Gastrocnemius medialis (tissue), 4 donors: Measurements from ENCODE around the gene AFTPH.

Experiments
- CTCF ChIP-seq, 5 experiments: fragments of 450-650 bp in 3 of 5; fragments of 200-600 bp in 2 of 5; sonication (generic) in 2 of 5; IDR thresholded peaks in 4 of 5; conservative IDR thresholded peaks in 1 of 5; 1 replicate in 4 of 5; 2 replicates in 1 of 5; pipeline ENCODE4 v1.5.1; 2016 to 2019; ENCODE audit warnings: antibody characterized with exemption in 5 of 5, mild to moderate bottlenecking in 3 of 5, moderate library complexity in 3 of 5
- POLR2A ChIP-seq, 2 donors: fragments of 450-650 bp; IDR thresholded peaks; one replicate each; pipeline ENCODE4 v1.6.1; 2017; ENCODE audit warnings: antibody characterized with exemption in 2 of 2, mild to moderate bottlenecking in 2 of 2, moderate library complexity in 2 of 2

GRCh38 chr2:64606479-64607363 lies 82.6 kb downstream of the AFTPH start:
- TF ChIP-seq CTCF (IDR thresholded peaks at IDR 0.05 in 4 of 5, conservative IDR thresholded peaks at IDR 0.05 in 1 of 5): no peak
- no peak for TF ChIP-seq POLR2A (IDR thresholded peaks at IDR 0.05)
